ENCODE data around the gene STX2.
"Not testable (repeated sequence)": the region's sequence is repeated elsewhere in the genome, so short reads cannot be mapped to it uniquely, and the experiment has no call there.

STX2 gene

DNA sequence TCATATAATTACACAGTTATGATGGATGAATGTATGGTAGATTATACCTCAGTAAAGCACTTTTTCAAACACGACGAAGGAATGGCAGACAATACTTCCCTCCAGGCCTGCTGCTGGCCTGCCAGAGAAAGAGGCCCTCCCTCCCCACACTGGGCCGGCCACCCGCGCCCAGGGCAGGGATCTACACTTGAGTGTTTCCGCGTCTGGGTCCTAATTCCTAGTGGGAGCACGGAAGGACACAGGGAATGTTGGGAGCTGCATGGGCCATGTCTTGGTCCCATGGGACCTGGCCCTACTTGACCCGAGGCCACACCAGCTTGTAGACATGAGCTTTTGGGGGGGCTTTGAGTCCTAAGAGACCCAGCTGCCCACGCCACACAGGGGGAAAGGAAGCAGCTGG, 52.0 kb downstream of the STX2 start:
- in situ Hi-C loops (cut with HindIII; ENCODE audit: low sequenced_read_pairs), result no loop called here
- TF ChIP-seq, protein P1, sequence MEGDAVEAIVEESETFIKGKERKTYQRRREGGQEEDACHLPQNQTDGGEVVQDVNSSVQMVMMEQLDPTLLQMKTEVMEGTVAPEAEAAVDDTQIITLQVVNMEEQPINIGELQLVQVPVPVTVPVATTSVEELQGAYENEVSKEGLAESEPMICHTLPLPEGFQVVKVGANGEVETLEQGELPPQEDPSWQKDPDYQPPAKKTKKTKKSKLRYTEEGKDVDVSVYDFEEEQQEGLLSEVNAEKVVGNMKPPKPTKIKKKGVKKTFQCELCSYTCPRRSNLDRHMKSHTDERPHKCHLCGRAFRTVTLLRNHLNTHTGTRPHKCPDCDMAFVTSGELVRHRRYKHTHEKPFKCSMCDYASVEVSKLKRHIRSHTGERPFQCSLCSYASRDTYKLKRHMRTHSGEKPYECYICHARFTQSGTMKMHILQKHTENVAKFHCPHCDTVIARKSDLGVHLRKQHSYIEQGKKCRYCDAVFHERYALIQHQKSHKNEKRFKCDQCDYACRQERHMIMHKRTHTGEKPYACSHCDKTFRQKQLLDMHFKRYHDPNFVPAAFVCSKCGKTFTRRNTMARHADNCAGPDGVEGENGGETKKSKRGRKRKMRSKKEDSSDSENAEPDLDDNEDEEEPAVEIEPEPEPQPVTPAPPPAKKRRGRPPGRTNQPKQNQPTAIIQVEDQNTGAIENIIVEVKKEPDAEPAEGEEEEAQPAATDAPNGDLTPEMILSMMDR (IDR thresholded peaks at IDR 0.05; ENCODE audit: low read depth, low read length, missing control alignments), result no peak
- H3K4me3 ChIP-seq (ENCODE audit: low read depth, low read length), result no peak overlapping the region
- no peak for DNase-seq (ENCODE audit: low read depth)

DNA sequence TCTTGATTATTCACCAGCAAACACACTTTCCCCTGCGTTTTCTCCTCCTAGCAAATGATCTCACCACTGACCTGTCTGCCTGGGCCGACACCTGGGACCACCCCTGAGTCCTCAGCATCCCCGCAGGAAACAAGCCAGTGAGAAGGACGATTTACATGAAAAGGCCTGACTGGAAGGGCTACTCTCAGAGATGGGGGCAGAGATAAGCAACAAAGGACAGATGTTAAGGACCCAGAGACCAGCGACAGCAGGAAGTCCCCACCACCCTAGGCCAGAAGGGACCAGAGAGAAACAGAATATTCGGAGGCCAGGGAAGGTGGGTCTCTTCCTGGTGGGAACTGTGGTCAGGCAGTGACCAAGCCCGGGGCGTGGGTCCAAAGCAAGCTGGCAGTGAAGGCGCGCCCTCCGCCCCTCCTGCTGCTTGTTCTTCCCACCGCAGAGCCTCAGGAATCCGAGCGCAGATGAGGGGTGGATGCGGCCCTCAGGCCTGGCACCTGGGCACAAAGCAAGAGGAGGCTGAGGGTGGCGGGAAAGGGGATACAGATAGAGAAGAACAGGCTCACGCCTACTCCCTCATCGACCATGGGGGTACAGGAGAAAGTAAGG, 55.8 kb downstream of the STX2 start:
- TF ChIP-seq, protein P1 (IDR thresholded peaks at IDR 0.05; ENCODE audit: low read depth, low read length, missing control alignments), result no peak
- in situ Hi-C loops (cut with HindIII; ENCODE audit: low sequenced_read_pairs), result no loop called here
- no peak for DNase-seq (ENCODE audit: low read depth)
- no peak overlapping the region for H3K4me3 ChIP-seq (ENCODE audit: low read depth, low read length)

DNA sequence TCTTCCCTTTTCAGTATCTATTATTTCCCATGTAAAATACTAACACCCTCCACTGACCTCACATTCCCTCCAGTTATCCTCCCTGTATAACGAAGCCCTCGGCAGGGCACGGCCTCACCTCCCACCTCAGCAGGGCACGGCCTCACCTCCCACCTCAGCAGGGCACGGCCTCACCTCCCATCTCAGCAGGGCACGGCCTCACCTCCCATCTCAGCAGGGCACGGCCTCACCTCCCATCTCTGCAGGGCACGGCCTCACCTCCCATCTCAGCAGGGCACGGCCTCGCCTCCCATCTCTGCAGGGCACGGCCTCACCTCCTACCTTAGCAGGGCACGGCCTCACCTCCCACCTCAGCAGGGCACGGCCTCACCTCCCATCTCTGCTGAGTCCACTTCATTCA, 56.8 kb downstream of the STX2 start:
- DNase-seq (ENCODE audit: low read depth); in situ Hi-C loops (cut with HindIII; ENCODE audit: low sequenced_read_pairs); H3K4me3 ChIP-seq (ENCODE audit: low read depth, low read length): not testable (repeated sequence)

DNA sequence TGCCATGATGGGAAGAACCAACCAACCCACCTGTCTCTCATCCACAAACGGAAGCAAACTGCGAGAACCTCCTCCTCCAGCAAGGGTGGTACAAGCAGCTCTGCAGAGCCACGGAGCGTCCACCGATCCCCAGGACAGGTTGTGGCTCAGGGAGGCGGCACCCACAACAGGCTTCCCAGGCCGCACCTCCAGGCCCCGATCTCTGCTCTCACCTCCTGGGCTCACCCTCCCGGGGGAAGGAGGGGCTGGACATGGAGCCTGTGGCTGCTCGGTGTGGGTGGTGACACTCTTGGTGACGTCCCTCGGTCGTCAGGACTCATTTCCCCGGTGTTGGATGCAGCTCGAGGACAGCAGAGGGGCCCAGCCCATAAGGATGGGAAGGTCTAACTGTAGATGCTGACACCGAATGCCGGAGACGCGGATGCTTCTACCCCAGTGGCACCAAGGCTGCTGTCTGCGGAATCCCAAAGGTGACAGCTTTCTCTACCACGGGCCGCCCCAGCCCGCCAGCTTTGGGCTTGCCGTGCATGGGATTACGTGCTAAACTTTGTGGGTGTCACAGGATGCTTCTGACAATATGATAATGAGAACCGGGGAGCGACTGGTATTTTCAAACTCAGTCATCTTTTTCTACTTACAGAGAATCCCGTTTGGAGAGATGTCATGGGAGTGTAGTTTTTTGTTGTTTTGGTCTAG, 58.0 kb downstream of the STX2 start:
- in situ Hi-C loops (cut with HindIII; ENCODE audit: low sequenced_read_pairs), result no loop called here
- no peak for DNase-seq (ENCODE audit: low read depth)
- H3K4me3 ChIP-seq (ENCODE audit: low read depth, low read length), result no peak overlapping the region
- TF ChIP-seq, protein P1 (IDR thresholded peaks at IDR 0.05; ENCODE audit: low read depth, low read length, missing control alignments), result no peak

DNA sequence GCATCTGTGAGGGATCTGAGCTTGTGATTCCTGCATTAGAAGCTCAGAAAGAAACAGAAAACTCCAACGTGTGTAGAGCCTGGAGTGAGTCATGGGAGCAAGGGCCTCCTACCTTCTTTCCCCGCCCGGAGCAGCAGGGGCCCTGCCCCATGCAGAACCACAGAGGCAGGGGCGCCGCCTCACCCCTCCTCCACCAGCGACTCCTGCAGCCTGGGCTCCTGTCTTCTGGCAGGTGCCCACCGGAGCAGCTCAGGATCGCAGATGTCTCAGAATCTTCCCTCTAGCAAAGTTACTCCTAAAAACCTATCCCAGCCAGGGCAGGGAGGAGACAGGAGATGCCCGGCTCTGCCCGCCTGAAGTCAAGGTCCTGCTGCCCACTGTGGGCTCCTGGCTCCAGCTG, 58.7 kb downstream of the STX2 start:
- no peak overlapping the region for H3K4me3 ChIP-seq (ENCODE audit: low read depth, low read length)
- in situ Hi-C loops (cut with HindIII; ENCODE audit: low sequenced_read_pairs), result no loop called here
- TF ChIP-seq, protein P1 (IDR thresholded peaks at IDR 0.05; ENCODE audit: low read depth, low read length, missing control alignments), result no peak
- DNase-seq (ENCODE audit: low read depth), result no peak

DNA sequence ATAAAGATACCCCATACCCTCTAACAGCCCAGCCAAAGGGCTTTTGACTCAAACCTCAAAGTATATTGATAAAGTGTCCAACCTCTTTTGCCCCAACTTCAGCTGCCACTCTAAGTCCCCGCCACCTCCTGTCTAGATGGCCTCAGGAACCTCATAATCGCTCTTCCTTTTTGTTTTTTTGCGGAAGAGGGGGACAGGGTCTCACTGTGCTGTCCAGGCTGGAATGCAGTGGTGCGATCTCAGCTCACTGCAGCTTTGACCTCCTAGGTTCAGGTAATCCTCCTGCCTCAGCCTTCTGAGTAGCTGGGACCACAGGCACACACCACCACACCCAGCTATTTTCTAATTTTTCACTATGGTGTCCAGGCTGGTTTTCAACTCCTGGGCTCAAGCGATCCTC, 60.3 kb downstream of the STX2 start:
- in situ Hi-C loops (cut with HindIII; ENCODE audit: low sequenced_read_pairs), result no loop called here
- no peak overlapping the region for H3K4me3 ChIP-seq (ENCODE audit: low read depth, low read length)
- TF ChIP-seq, protein P1 (IDR thresholded peaks at IDR 0.05; ENCODE audit: low read depth, low read length, missing control alignments), result no peak
- DNase-seq (ENCODE audit: low read depth), result no peak

DNA sequence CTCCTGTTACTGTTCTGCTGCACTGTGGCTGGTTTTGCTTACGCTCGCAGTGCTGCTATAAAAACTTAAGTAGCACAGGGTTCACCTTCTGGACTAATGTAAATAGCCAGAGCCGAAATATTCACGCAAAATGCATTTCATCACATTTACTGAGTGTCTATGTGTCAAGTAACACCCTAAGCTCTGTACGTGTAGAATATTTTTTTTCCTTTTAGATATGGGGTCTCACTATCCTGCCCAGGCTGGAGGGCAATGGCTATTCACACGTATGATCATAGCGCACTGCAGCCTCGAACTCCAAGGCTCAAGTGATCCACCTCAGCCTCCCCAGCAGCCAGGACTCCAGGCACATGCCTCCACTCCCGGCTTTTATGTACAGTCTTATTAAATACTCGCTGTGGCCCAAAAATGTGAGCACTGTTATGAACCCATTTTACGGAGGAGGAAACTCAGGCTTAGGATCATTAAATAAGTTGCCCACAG, 62.2 kb downstream of the STX2 start:
- no peak for DNase-seq (ENCODE audit: low read depth)
- TF ChIP-seq, protein P1 (IDR thresholded peaks at IDR 0.05; ENCODE audit: low read depth, low read length, missing control alignments), result no peak
- in situ Hi-C loops (cut with HindIII; ENCODE audit: low sequenced_read_pairs), result no loop called here
- H3K4me3 ChIP-seq (ENCODE audit: low read depth, low read length), result no peak overlapping the region
